Cardiac septum (tissue), 1 donor: ENCODE results near the gene UBXN11. TPM values are rescaled to one million over a fixed set of nuclear protein-coding genes. Genes with fewer than 3 reads are reported as not detected.

Experiments used
- DNase-seq: peaks from one replicate; pipeline ENCODE4 v3.0.0-alpha.2; 2020; ENCODE audit warnings: low spot score
- intact Hi-C: fragments of 100-400 bp; cut with DNase I; formaldehyde crosslinking; loops from one replicate; pipeline ENCODE4 v1.14.0; 2022
- total RNA-seq: library from RNA; stranded (reverse); fragmentation: NEBNext Ultra II Directional; extraction: Animal tissue kit (Norgen Biotek cat#: 25700); gene quantifications from one replicate; pipeline ENCODE4 v1.2.1, GENCODE V29; 2021
- donor health status: DM: no; HTN: no; CAD: no.

Gene UBXN11
- total RNA-seq, 1 donor from 2014 or later, result 8.3 TPM

- DNase-seq, result peak; percentile 76
- intact Hi-C loops, result no loop called here
Observed at GRCh38 chr1:26290122-26290881, 16.1 kb downstream of the UBXN11 start.

- intact Hi-C loops, result loop anchor here (5.0 kb wide), 1 partner anchor 73 kb away; no protein-coding TSS in a partner anchor
- DNase-seq, result peak; percentile 87
Observed at GRCh38 chr1:26289158-26290059, 17.0 kb downstream of the UBXN11 start.

GRCh38 chr1:26288311-26288941 lies 18.0 kb downstream of the UBXN11 start:
- no peak for DNase-seq
- intact Hi-C loops, result loop anchor here (5.0 kb wide), 1 partner anchor 74 kb away; no protein-coding TSS in a partner anchor

- no peak for DNase-seq
- intact Hi-C loops, result loop anchor here (1.0 to 5.0 kb wide), 2 partner anchors 33 to 74 kb away; no protein-coding TSS in a partner anchor
Observed at GRCh38 chr1:26287811-26288210, 18.6 kb downstream of the UBXN11 start.

- intact Hi-C loops, result loop anchor here (1.0 to 5.0 kb wide), 2 partner anchors 34 to 75 kb away; no protein-coding TSS in a partner anchor
- peak; percentile 15 for DNase-seq
Observed at GRCh38 chr1:26287033-26287711, 19.3 kb downstream of the UBXN11 start.

- no peak for DNase-seq
- intact Hi-C loops, result loop anchor here (5.0 kb wide), 1 partner anchor 76 kb away; no protein-coding TSS in a partner anchor
Observed at GRCh38 chr1:26286064-26286416, 20.4 kb downstream of the UBXN11 start.

GRCh38 chr1:26285366-26286063 lies 20.9 kb downstream of the UBXN11 start:
- intact Hi-C loops, result loop anchor here (5.0 kb wide), 1 partner anchor 77 kb away; no protein-coding TSS in a partner anchor

GRCh38 chr1:26284597-26285347 lies 21.7 kb downstream of the UBXN11 start:
- intact Hi-C loops, result loop anchor here (5.0 kb wide), 1 partner anchor 78 kb away; no protein-coding TSS in a partner anchor
- DNase-seq, result peak; percentile 87

More at GRCh38 chr1:26285366-26286063, 20.9 kb downstream of the UBXN11 start:
- no peak for DNase-seq

- intact Hi-C loops, result no loop called here
- DNase-seq, result peak; percentile 75
Observed at GRCh38 chr1:26283871-26284596, 22.4 kb downstream of the UBXN11 start.

- DNase-seq, result no peak
- intact Hi-C loops, result no loop called here
Observed at GRCh38 chr1:26283279-26283853, 23.1 kb downstream of the UBXN11 start.

GRCh38 chr1:26282401-26282918 lies 24.0 kb downstream of the UBXN11 start:
- DNase-seq, result no peak
- intact Hi-C loops, result loop anchor here (1.0 kb wide), 1 partner anchor 9 kb away; no protein-coding TSS in a partner anchor

- intact Hi-C loops, result loop anchor here (1.0 kb wide), 1 partner anchor 9 kb away; no protein-coding TSS in a partner anchor
Observed at GRCh38 chr1:26281971-26282370, 24.5 kb downstream of the UBXN11 start.

GRCh38 chr1:26281091-26281958 lies 25.1 kb downstream of the UBXN11 start:
- intact Hi-C loops, result no loop called here
- no peak for DNase-seq

More at GRCh38 chr1:26281971-26282370, 24.5 kb downstream of the UBXN11 start:
- DNase-seq, result no peak

GRCh38 chr1:26280333-26281042 lies 25.9 kb downstream of the UBXN11 start:
- DNase-seq, result no peak
- intact Hi-C loops, result no loop called here
